ENCODE measurements around the gene TRIO. TPM values are rescaled to one million over a fixed set of nuclear protein-coding genes. Genes with fewer than 3 reads are reported as not detected.

TRIO gene
- total and polyA plus RNA-seq, 2 of the 8 experiments (the other 6 are each of a cell fraction or from before 2014, with no cell fraction given) = 35.1 to 69.1 TPM

GRCh38 chr5:14121552-14121951 is 21.6 kb upstream of the TRIO start (continued):
- no peak for TF ChIP-seq HDAC6 (IDR thresholded peaks at IDR 0.05; ENCODE audit: low read depth, low read length)
- no peak for TF ChIP-seq CREB1 (IDR thresholded peaks at IDR 0.05)
- TF ChIP-seq EP300 (IDR thresholded peaks at IDR 0.05; ENCODE audit: borderline replicate concordance in 1 of 2, low read depth in 2 of 2, low read length in 2 of 2) = no peak
